Measurements from ENCODE around the gene C2CD3. TPM values are rescaled to one million over a fixed set of nuclear protein-coding genes. Genes with fewer than 3 reads are reported as not detected.
"Not testable (repeated sequence)": the region's sequence is repeated elsewhere in the genome, so short reads cannot be mapped to it uniquely, and the experiment has no call there.

C2CD3 gene
- total RNA-seq, 4 donors from 2014 or later: 11.4 to 30.1 (median 25.3) TPM

DNA sequence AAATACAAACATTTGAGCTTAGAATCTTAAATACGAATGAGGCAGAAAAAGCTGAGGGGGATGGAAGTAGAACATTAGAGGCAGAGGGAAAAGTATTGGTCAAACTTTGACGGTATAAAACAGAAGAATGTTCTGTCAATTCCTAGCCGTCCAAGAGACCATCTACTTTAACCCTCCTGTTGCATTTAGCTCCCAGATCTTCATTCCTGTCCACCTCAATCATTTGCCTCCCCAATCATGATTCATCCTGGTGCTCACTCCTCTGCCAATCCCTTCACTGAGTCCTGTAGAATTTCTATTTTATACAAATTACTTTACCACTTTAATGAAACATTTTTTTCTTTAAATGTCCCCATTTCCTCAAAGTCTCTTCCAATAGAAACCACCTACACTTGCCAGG lies 28.2 kb downstream of the C2CD3 start:
- TF ChIP-seq EP300 (IDR thresholded peaks at IDR 0.05) (no peak), POLR2AphosphoS5 (IDR thresholded peaks at IDR 0.05) (no peak), POLR2A (IDR thresholded peaks at IDR 0.05) (no peak)
- TF ChIP-seq, protein P1, sequence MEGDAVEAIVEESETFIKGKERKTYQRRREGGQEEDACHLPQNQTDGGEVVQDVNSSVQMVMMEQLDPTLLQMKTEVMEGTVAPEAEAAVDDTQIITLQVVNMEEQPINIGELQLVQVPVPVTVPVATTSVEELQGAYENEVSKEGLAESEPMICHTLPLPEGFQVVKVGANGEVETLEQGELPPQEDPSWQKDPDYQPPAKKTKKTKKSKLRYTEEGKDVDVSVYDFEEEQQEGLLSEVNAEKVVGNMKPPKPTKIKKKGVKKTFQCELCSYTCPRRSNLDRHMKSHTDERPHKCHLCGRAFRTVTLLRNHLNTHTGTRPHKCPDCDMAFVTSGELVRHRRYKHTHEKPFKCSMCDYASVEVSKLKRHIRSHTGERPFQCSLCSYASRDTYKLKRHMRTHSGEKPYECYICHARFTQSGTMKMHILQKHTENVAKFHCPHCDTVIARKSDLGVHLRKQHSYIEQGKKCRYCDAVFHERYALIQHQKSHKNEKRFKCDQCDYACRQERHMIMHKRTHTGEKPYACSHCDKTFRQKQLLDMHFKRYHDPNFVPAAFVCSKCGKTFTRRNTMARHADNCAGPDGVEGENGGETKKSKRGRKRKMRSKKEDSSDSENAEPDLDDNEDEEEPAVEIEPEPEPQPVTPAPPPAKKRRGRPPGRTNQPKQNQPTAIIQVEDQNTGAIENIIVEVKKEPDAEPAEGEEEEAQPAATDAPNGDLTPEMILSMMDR (IDR thresholded peaks at IDR 0.05): no peak
- no peaks in the 10 kb centered on the region for H3K27me3 ChIP-seq
- WGBS, 2 donors (ENCODE audit: low coverage in 1 of 2): 80 to 88% methylated on average over 3 of the region's 3 CpGs
- peaks cover 8 to 21% (median 9%) of the 10 kb centered on the region in 3 donors for H3K4me1 ChIP-seq
- no peak overlapping the region for H3K4me3 ChIP-seq
- no peak overlapping the region for H3K27ac ChIP-seq
- no peaks in the 10 kb centered on the region for H3K9me3 ChIP-seq
- no peak for ATAC-seq
- H3K36me3 ChIP-seq: no peaks in the 10 kb centered on the region

DNA sequence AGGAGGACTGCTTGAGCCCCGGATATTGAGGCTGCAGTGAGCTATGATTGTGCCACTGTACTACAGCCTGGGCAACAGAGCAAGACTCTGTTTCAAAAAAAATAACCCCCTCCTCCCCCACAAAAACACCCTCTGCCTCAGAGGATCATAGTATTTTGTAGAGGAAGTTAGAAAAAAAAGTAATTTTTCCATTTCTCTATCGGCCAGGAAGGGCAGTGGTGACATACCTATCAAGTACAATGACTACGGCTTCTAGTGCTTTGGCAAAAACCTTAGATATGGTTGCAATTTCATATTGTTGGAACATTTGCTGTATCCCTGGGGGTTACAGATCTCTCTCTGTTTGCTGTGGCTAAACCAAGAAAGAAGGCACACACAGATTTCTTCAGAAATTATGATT lies 28.9 kb downstream of the C2CD3 start:
- no peaks in the 10 kb centered on the region for H3K27me3 ChIP-seq
- no peak for ATAC-seq
- peaks cover 0 to 3% of the 10 kb centered on the region in 2 donors for H3K36me3 ChIP-seq
- no peak overlapping the region for H3K4me3 ChIP-seq
- H3K9me3 ChIP-seq: no peaks in the 10 kb centered on the region
- WGBS, 2 donors (ENCODE audit: low coverage in 1 of 2): 67 to 75% methylated on average over 3 of the region's 3 CpGs
- peaks cover 8 to 21% (median 9%) of the 10 kb centered on the region in 3 donors for H3K4me1 ChIP-seq
- H3K27ac ChIP-seq: no peak overlapping the region
- TF ChIP-seq EP300 (IDR thresholded peaks at IDR 0.05) (no peak), POLR2A (IDR thresholded peaks at IDR 0.05) (no peak), POLR2AphosphoS5 (IDR thresholded peaks at IDR 0.05) (no peak)
- TF ChIP-seq, protein P1 (IDR thresholded peaks at IDR 0.05): no peak

DNA sequence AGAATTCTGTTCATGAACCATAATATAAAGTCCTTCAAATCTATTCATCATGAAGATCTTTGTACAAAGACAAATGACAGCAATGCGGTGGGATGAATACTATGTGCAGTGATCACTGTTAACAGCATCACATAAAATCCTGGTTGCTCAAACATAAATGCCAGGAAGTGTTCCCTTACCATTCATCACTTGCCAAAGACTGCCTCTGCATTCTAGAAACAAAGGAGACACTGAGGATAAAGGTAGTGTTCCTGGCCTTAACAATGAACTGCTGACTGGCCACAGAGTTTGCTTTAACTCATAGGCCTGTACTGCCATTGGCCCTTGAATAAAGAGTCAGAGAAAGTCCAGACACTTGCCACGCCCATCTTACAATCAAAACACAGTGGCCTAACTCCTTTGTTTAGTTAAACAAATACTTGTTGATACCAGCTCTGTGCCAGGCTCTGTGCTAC lies 29.5 kb downstream of the C2CD3 start:
- no peak for ATAC-seq
- TF ChIP-seq POLR2AphosphoS5 (IDR thresholded peaks at IDR 0.05) (no peak), POLR2A (IDR thresholded peaks at IDR 0.05) (no peak)
- TF ChIP-seq, protein P1 (IDR thresholded peaks at IDR 0.05): no peak

DNA sequence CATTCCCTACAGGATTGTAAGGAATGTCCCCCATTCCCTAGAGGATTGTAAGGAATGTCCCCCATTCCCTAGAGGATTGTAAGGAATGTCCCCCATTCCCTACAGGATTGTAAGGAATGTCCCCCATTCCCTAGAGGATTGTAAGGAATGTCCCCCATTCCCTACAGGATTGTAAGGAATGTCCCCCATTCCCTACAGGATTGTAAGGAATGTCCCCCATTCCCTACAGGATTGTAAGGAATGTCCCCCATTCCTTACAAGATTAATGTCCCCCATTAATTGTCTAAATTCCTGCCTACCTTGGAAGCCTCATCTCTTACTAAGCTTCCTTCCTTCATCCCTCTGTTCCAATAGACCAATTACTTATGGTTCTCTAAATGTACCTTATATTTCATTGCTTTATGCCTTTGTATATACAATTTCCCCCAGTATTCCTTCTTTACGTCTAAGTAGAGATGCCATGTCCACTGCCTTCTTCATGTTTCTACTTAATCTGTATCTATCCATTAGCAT lies 30.8 kb downstream of the C2CD3 start:
- ATAC-seq: not testable (repeated sequence)

More for the DNA sequence above, 29.5 kb downstream of the C2CD3 start:
- H3K27me3 ChIP-seq: no peaks in the 10 kb centered on the region
- no peaks in the 10 kb centered on the region for H3K9me3 ChIP-seq
- no peak overlapping the region for H3K4me3 ChIP-seq
- 88 to 90% methylated on average over 1 to 2 of the region's 2 CpGs for WGBS, 2 donors (ENCODE audit: low coverage in 1 of 2)
- H3K4me1 ChIP-seq: peaks cover 8 to 21% (median 9%) of the 10 kb centered on the region in 3 donors
- peaks cover 0 to 7% of the 10 kb centered on the region in 2 donors for H3K36me3 ChIP-seq
- no peak overlapping the region for H3K27ac ChIP-seq

DNA sequence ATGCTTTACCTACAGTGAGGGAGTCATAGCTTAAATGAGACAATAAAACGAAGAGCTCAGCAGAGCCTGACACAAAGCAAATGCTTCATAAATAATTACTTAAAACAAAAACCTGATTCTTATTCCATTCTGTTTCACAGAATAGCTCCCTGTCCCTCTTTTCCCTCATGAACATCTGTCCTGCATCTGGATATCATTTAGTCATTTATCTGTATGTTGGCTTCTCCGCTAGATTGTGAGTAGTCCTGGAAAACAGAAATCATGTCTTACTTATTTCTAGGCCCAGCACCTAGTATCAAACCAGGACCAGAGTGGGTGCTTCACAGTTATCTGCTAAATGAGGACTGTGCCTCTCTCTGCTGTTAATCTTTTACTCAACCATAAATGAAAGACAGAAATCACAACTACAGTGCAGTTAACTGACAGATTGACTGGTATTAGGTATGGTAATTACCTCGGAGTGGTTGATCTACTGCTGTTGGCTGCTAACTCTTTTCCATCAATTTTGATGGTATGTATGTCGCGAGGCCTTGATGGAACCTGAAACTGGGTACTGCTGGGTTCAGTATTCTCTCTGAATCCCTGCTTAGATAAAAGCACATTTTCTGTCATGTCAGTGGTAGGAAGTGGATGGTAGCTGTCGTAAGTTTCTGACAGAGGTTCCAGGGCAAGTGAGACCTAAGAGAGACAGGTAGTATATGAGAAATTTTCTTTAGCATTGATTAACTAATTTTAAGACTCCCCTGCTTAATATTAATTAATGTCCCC lies 31.5 kb downstream of the C2CD3 start:
- Histone ChIP-seq H3K36me3 (peaks cover 0 to 15% of the 10 kb centered on the region in 2 donors), H3K4me3 (no peak overlapping the region), H3K27ac (peak overlapping the region; percentile 73 to 89 (median 84)), H3K27me3 (no peaks in the 10 kb centered on the region), H3K4me1 (peaks cover 8 to 21% (median 9%) of the 10 kb centered on the region in 3 donors), H3K9me3 (no peaks in the 10 kb centered on the region)
- WGBS, 2 donors (ENCODE audit: low coverage in 1 of 2): 35 to 60% methylated on average over 2 to 5 of the region's 6 CpGs
- TF ChIP-seq, protein P1 (IDR thresholded peaks at IDR 0.05): no peak
- no peak for ATAC-seq

More for the DNA sequence above, 30.8 kb downstream of the C2CD3 start:
- Histone ChIP-seq H3K36me3 (peaks cover 0 to 15% of the 10 kb centered on the region in 2 donors), H3K4me1 (peaks cover 8 to 21% (median 9%) of the 10 kb centered on the region in 3 donors), H3K27ac (peak overlapping the region in 3 of 4 donors; percentile 73 to 88 (median 79))
- not testable (repeated sequence) for H3K4me3 ChIP-seq, H3K27me3 ChIP-seq, H3K9me3 ChIP-seq
- WGBS, 2 donors (ENCODE audit: low coverage in 1 of 2): 79 to 86% methylated on average over 1 of the region's 1 CpG

Measured in gastroesophageal sphincter (tissue), 4 donors.